Activated naive CD8-positive, alpha-beta T cell treated with anti-CD3 and anti-CD28 coated beads, Interleukin-2, amount 50 U/mL, for 24 hours (primary cell): Measurements from ENCODE around the gene DOCK9.

ENCODE experiments used
- ATAC-seq: fragments of 150-1000 bp; cut with Tn5 transposase; one replicate; pipeline ENCODE4 v1.10.0; 2021
- DNase-seq: peaks from one replicate; pipeline ENCODE4 v3.0.0; 2021
- H3K27ac Mint-ChIP-seq: one replicate; pipeline ENCODE4 v1.8.0; 2021; ENCODE audit warnings: mild to moderate bottlenecking, mixed read lengths
- H3K27me3 Mint-ChIP-seq: one replicate; pipeline ENCODE4 v1.8.0; 2021; ENCODE audit warnings: mixed read lengths
- H3K36me3 Mint-ChIP-seq: one replicate; pipeline ENCODE4 v1.8.0; 2021; ENCODE audit warnings: low read depth, mixed read lengths
- H3K4me1 Mint-ChIP-seq: one replicate; pipeline ENCODE4 v1.8.0; 2021; ENCODE audit warnings: mixed read lengths
- H3K4me3 Mint-ChIP-seq: one replicate; pipeline ENCODE4 v1.8.0; 2021; ENCODE audit warnings: mild to moderate bottlenecking, moderate library complexity, mixed read lengths
- H3K9me3 Mint-ChIP-seq: one replicate; pipeline ENCODE4 v1.8.0; 2021; ENCODE audit warnings: mixed read lengths

The DOCK9 gene

GRCh38 chr13:98809345-98809777, 168.5 kb downstream of the DOCK9 start:
- DNase-seq = no peak
- Mint-ChIP-seq H3K4me1 (no peaks in the 10 kb centered on the region), H3K4me3 (no peak overlapping the region), H3K27me3 (no peaks in the 10 kb centered on the region), H3K9me3 (no peaks in the 10 kb centered on the region), H3K27ac (no peak overlapping the region), H3K36me3 (peaks cover 18% of the 10 kb centered on the region)
- ATAC-seq = no peak

DNA sequence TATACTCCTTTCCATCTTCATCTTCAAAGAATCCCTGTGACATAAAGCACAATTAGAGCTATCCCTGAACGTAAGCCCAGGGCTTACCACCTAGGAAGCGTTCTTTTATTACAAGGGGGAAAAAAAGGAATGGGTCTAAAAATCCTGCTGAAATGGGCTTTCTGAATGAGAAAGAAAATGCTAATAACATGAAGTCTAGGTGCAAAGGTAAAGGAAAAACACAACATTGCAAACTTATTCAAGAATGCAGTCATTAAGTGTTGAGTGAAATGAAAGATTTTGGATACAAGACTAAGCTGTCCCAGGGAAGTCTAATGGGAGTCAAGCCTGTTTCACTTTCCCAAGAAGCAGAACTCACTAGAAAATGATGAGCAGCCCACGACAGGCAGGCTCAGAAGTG, 170.1 kb downstream of the DOCK9 start:
- Mint-ChIP-seq H3K4me3 (no peak overlapping the region), H3K4me1 (no peaks in the 10 kb centered on the region), H3K27ac (no peak overlapping the region), H3K27me3 (no peaks in the 10 kb centered on the region), H3K9me3 (no peaks in the 10 kb centered on the region), H3K36me3 (peaks cover 18% of the 10 kb centered on the region)
- DNase-seq (no peak), ATAC-seq (no peak)

- Mint-ChIP-seq H3K4me3 (no peak overlapping the region), H3K27me3 (no peaks in the 10 kb centered on the region), H3K4me1 (no peaks in the 10 kb centered on the region), H3K36me3 (peaks cover 11% of the 10 kb centered on the region), H3K9me3 (no peaks in the 10 kb centered on the region), H3K27ac (no peak overlapping the region)
- ATAC-seq (no peak), DNase-seq (no peak)
Observed at GRCh38 chr13:98804336-98804855, 173.5 kb downstream of the DOCK9 start.

GRCh38 chr13:98803921-98804320, 173.9 kb downstream of the DOCK9 start:
- no peak for ATAC-seq
- Mint-ChIP-seq H3K27ac (no peak overlapping the region), H3K9me3 (no peaks in the 10 kb centered on the region), H3K36me3 (peaks cover 14% of the 10 kb centered on the region), H3K4me1 (no peaks in the 10 kb centered on the region), H3K27me3 (no peaks in the 10 kb centered on the region), H3K4me3 (no peak overlapping the region)
- DNase-seq = no peak

DNA sequence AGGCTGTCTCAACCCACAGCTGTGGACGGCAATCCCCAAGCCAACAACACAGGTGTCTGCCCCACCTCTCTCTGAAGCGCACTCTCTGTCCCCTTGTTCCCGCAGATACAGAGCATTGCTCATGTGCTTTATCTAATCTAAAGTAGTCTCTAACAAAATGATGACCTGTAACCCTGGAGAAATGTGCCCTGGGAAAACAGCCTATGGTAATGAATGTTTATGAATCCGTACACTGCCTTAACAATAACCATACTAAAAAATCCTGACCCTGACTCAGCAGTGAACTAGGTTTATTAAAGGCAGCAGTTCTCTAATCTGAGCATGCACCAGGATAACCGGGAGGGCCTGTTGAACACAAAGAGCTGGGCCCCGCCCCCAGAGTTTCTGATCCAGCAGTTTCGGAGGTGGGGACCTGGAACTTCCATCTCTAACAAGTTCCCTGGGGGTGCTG, 174.7 kb downstream of the DOCK9 start:
- Mint-ChIP-seq H3K4me3 (no peak overlapping the region), H3K27ac (no peak overlapping the region), H3K9me3 (no peaks in the 10 kb centered on the region), H3K4me1 (no peaks in the 10 kb centered on the region), H3K36me3 (peaks cover 19% of the 10 kb centered on the region), H3K27me3 (no peaks in the 10 kb centered on the region)
- DNase-seq = no peak
- ATAC-seq = no peak

DNA sequence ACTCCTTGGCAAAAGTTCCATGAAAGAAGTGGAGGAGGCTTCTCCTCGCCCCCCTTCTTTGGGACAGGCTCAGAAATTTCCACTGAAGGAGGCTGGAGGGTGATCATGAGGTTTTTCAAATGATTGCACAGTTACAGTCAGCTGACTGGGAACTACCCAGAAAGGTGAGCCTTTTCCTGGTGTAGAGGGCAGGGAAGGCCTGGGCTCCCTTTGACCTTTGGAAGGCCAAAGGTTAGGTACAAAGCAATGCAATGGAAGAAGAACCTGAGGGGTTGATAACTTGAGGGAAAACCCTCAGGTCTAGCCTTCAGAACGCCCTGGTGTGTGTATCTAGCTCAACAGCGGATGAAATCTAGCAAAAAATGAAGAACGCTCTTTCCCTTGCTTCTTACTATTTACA, 175.3 kb downstream of the DOCK9 start:
- H3K27me3 Mint-ChIP-seq = no peaks in the 10 kb centered on the region
- DNase-seq = no peak
- H3K4me3 Mint-ChIP-seq = no peak overlapping the region
- no peaks in the 10 kb centered on the region for H3K9me3 Mint-ChIP-seq
- H3K36me3 Mint-ChIP-seq = peaks cover 24% of the 10 kb centered on the region
- no peaks in the 10 kb centered on the region for H3K4me1 Mint-ChIP-seq
- ATAC-seq = no peak
- H3K27ac Mint-ChIP-seq = no peak overlapping the region

DNA sequence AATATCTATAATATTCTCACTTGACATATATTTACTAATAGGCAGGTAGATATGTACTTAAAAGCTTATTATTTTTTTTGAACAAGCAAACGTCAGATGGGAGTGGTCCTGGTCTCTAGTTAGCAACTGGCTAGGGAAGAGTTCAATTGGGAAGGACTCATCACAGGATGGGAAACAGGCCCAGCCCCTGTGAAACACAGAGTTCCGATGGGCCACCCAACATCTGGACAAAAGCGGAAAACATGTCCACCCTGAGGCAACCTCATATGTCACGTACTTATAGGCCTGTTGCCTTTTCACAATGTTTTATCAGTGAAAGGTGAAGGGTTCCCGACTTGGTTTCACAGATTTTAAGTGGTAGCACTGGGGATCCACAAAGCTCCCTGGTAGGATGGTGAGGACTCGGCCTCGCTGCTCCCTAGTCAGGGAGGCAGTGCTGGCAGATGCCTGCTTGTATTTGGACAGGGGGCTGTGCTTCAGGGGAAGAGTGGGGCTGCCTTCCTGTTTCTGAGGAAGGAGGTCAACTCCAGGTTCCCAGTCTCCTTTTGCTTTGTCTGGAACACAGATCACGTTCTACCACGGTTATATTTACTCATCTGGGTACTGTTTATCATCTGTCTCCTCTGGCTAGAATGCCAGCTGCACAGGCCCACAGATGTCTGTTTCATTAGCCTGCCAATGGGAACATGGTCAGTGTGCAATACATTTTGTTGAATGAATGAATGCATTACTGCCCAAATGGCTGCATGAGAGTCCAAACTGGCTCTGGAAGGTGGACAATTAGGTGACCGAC, 176.0 kb downstream of the DOCK9 start:
- peaks cover 27% of the 10 kb centered on the region for H3K36me3 Mint-ChIP-seq
- no peaks in the 10 kb centered on the region for H3K27me3 Mint-ChIP-seq
- no peaks in the 10 kb centered on the region for H3K4me1 Mint-ChIP-seq
- no peaks in the 10 kb centered on the region for H3K9me3 Mint-ChIP-seq
- DNase-seq = no peak
- H3K4me3 Mint-ChIP-seq = no peak overlapping the region
- no peak for ATAC-seq
- no peak overlapping the region for H3K27ac Mint-ChIP-seq

DNA sequence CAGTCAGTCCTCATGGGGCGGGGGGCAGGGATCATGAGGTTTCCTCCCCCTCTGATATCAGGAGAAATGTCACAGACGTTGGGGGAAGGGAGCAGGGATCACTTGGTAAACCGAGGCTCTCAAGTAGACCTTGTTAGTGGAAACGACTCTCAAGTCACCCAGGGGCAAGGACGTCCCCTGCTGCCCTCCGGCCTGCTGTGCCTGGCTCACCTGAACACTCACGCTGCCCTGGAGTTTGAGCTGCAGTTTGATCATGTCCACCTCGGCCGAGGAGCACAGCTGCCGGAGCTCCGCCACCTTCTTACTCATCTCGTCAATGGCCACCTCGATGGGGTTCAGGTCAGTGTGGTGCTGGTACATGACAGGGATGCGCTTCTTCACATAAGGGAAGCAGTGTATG, 177.8 kb downstream of the DOCK9 start:
- Mint-ChIP-seq H3K9me3 (no peaks in the 10 kb centered on the region), H3K36me3 (peaks cover 38% of the 10 kb centered on the region), H3K27me3 (no peaks in the 10 kb centered on the region), H3K4me3 (no peak overlapping the region), H3K4me1 (no peaks in the 10 kb centered on the region), H3K27ac (no peak overlapping the region)
- no peak for ATAC-seq
- no peak for DNase-seq

- Mint-ChIP-seq H3K36me3 (peaks cover 43% of the 10 kb centered on the region), H3K9me3 (no peaks in the 10 kb centered on the region), H3K27ac (no peak overlapping the region), H3K27me3 (no peaks in the 10 kb centered on the region), H3K4me1 (no peaks in the 10 kb centered on the region), H3K4me3 (no peak overlapping the region)
- ATAC-seq = no peak
- DNase-seq = no peak
Observed at GRCh38 chr13:98798849-98799645, 178.8 kb downstream of the DOCK9 start.

DNA sequence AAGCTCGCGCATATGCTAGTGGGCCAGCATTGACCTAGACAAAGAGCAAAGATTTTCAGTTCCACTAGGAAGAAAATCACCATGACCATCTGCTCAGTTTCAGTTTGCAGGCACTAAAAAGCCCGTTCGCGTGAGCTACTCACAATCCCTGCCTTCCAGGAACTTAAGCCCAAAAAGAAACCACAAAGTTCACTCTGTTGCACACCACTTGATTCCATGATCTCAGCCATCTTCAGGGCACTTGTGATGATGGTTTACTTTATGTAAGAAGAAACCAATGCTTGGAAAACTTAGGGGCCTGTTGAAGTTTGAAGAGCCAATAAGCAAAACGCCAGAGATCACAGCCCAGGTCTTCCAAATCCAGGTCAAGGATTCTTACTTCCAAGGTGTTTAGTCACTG, 180.4 kb downstream of the DOCK9 start:
- H3K36me3 Mint-ChIP-seq = peaks cover 54% of the 10 kb centered on the region
- no peak overlapping the region for H3K4me3 Mint-ChIP-seq
- H3K9me3 Mint-ChIP-seq = peaks cover under 1% of the 10 kb centered on the region
- H3K27ac Mint-ChIP-seq = no peak overlapping the region
- no peak for DNase-seq
- no peaks in the 10 kb centered on the region for H3K4me1 Mint-ChIP-seq
- no peak for ATAC-seq
- no peaks in the 10 kb centered on the region for H3K27me3 Mint-ChIP-seq

DNA sequence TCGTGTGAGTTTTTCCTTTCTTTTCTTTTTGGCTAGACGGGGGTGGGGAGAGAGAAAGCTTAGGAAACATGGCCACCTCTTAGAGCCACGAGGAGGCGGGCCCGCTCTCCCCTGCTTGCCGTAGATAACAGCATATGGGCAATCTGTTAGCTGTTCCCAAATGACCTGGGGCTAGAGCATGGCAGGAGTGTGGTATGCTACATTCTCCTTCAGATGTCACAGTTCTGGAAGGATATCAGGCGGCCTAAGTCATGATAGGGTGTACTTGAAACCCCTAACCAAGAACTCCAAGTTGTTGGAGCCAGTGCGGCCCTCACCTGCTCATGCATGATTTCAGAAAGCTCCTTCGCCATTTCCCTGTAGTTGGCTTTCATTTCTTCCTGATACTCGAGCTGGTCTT, 181.1 kb downstream of the DOCK9 start:
- peaks cover 4% of the 10 kb centered on the region for H3K9me3 Mint-ChIP-seq
- H3K36me3 Mint-ChIP-seq = peaks cover 60% of the 10 kb centered on the region
- DNase-seq (no peak), ATAC-seq (no peak)
- H3K27me3 Mint-ChIP-seq = no peaks in the 10 kb centered on the region
- H3K27ac Mint-ChIP-seq = no peak overlapping the region
- H3K4me3 Mint-ChIP-seq = no peak overlapping the region
- no peaks in the 10 kb centered on the region for H3K4me1 Mint-ChIP-seq

DNA sequence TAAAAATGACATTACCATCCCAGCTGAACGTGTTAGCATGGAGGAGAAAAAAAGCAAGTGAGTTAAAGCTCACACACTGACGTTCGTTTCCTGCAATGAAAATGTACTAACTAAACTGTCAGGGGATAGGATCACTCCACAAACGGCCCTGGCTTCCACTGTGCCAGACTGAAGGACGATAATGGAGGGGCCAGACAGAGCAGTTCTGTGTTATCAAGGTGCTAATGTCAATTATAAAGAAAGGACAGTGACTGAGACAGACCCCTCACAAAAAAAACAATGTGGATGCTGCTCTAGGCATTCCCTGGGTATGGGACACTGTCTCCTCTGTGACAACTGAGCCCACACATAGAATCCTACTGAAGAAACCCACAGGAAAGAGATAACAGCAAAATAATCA, 181.7 kb downstream of the DOCK9 start:
- ATAC-seq = no peak
- peaks cover 61% of the 10 kb centered on the region for H3K36me3 Mint-ChIP-seq
- H3K27ac Mint-ChIP-seq = no peak overlapping the region
- no peak overlapping the region for H3K4me3 Mint-ChIP-seq
- no peaks in the 10 kb centered on the region for H3K27me3 Mint-ChIP-seq
- H3K9me3 Mint-ChIP-seq = peaks cover 4% of the 10 kb centered on the region
- no peak for DNase-seq
- no peaks in the 10 kb centered on the region for H3K4me1 Mint-ChIP-seq

DNA sequence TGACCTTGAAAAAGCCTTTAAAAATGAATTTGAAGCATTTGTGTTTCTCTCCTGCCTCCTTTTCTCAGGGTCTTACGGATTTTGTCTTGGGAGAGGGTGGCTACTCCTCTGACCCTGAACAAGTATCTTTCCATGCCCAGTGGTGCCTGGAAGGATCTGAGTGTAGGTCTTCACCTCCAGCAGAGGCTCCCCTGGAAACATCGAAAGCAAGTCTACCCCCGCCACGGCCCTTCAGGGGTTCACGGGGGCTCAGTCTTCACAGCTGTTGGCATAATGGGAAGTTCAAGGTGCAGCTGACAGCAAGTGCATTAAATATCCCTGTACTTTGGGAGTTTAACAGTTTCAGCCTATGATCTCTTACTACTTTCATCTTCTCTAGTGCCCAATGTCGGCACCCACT, 182.6 kb downstream of the DOCK9 start:
- Mint-ChIP-seq H3K9me3 (peaks cover 4% of the 10 kb centered on the region), H3K27ac (no peak overlapping the region), H3K4me3 (no peak overlapping the region), H3K4me1 (no peaks in the 10 kb centered on the region), H3K27me3 (no peaks in the 10 kb centered on the region), H3K36me3 (peaks cover 60% of the 10 kb centered on the region)
- DNase-seq (no peak), ATAC-seq (no peak)

- no peaks in the 10 kb centered on the region for H3K4me1 Mint-ChIP-seq
- H3K27me3 Mint-ChIP-seq = peaks cover 1% of the 10 kb centered on the region
- ATAC-seq (no peak), DNase-seq (no peak)
- peaks cover 59% of the 10 kb centered on the region for H3K36me3 Mint-ChIP-seq
- H3K9me3 Mint-ChIP-seq = peaks cover 4% of the 10 kb centered on the region
- no peak overlapping the region for H3K4me3 Mint-ChIP-seq
- no peak overlapping the region for H3K27ac Mint-ChIP-seq
Observed at GRCh38 chr13:98794498-98794897, 183.4 kb downstream of the DOCK9 start.
